Chondrocyte (in vitro differentiated cells): ENCODE measurements around the gene PANX1. TPM values are rescaled to one million over a fixed set of nuclear protein-coding genes. Genes with fewer than 3 reads are reported as not detected.

ENCODE experiments used
- DNase-seq: peaks from one replicate; pipeline ENCODE4 v3.0.0; 2021; ENCODE audit warnings: mixed read lengths, low spot score
- H3K27ac Mint-ChIP-seq: one replicate; pipeline ENCODE4 v1.8.0; 2021; ENCODE audit warnings: mild to moderate bottlenecking, moderate library complexity, mixed read lengths; ENCODE audit not compliant: unreplicated experiment
- H3K27me3 Mint-ChIP-seq: 2 replicates; pipeline ENCODE4 v1.8.0; 2021; ENCODE audit warnings: low read depth, mixed read lengths
- H3K36me3 Mint-ChIP-seq: 2 replicates; pipeline ENCODE4 v1.8.0; 2021; ENCODE audit warnings: low read depth, mixed read lengths
- H3K4me1 Mint-ChIP-seq: 2 replicates; pipeline ENCODE4 v1.8.0; 2021; ENCODE audit warnings: low read depth, mild to moderate bottlenecking, mixed read lengths
- H3K4me3 Mint-ChIP-seq: one replicate; pipeline ENCODE4 v1.8.0; 2021; ENCODE audit warnings: mild to moderate bottlenecking, moderate library complexity, mixed read lengths; ENCODE audit not compliant: unreplicated experiment
- H3K9me3 Mint-ChIP-seq: 2 replicates; pipeline ENCODE4 v1.8.0; 2021; ENCODE audit warnings: low read depth, mixed read lengths
- total RNA-seq: library from RNA; stranded (reverse); gene quantifications from 3 replicates; pipeline ENCODE4 v1.2.1, GENCODE V29; 2021
- TF ChIP-seq, protein P1 (sequence below): fragments of 200-600 bp; sonication (generic); IDR thresholded peaks from 2 replicates; pipeline ENCODE4 v1.5.0; 2021; ENCODE audit warnings: antibody characterized with exemption, mild to moderate bottlenecking, moderate library complexity

PANX1 gene
- total RNA-seq, 1 donor from 2014 or later = 35.7 TPM

DNA sequence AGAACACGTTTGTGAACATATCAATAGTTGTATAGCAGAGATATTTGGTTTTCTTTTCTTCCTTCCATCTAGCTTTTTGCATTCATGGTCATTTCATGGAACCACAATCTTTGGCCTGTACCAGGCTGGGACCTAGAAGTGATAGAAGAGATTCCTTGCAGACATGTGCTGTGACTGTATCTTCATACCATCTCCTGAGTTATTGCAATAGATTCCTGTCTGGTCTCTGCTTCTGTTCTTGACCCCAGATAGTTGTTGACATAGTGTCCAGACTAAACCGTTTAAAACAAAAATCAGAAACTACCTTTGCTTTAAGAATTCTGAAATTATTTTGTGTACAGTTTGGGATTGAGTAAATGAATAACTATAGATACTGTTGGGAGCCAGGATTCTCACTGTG, 16.8 kb downstream of the PANX1 start:
- Mint-ChIP-seq H3K4me1 (peaks cover 67% of the 10 kb centered on the region), H3K27ac (no peak overlapping the region), H3K27me3 (no peaks in the 10 kb centered on the region)

GRCh38 chr11:94145916-94146315, 17.3 kb downstream of the PANX1 start:
- H3K36me3 Mint-ChIP-seq = peaks cover 4% of the 10 kb centered on the region
- H3K9me3 Mint-ChIP-seq = no peaks in the 10 kb centered on the region
- DNase-seq = no peak
- TF ChIP-seq, protein P1, sequence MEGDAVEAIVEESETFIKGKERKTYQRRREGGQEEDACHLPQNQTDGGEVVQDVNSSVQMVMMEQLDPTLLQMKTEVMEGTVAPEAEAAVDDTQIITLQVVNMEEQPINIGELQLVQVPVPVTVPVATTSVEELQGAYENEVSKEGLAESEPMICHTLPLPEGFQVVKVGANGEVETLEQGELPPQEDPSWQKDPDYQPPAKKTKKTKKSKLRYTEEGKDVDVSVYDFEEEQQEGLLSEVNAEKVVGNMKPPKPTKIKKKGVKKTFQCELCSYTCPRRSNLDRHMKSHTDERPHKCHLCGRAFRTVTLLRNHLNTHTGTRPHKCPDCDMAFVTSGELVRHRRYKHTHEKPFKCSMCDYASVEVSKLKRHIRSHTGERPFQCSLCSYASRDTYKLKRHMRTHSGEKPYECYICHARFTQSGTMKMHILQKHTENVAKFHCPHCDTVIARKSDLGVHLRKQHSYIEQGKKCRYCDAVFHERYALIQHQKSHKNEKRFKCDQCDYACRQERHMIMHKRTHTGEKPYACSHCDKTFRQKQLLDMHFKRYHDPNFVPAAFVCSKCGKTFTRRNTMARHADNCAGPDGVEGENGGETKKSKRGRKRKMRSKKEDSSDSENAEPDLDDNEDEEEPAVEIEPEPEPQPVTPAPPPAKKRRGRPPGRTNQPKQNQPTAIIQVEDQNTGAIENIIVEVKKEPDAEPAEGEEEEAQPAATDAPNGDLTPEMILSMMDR = no peak
- no peak overlapping the region for H3K4me3 Mint-ChIP-seq
- peak overlapping the region; percentile 58 for H3K27ac Mint-ChIP-seq
- H3K27me3 Mint-ChIP-seq = no peaks in the 10 kb centered on the region
- peaks cover 71% of the 10 kb centered on the region for H3K4me1 Mint-ChIP-seq

More for the DNA sequence above, 16.8 kb downstream of the PANX1 start:
- TF ChIP-seq, protein P1 = no peak
- H3K9me3 Mint-ChIP-seq = no peaks in the 10 kb centered on the region
- peaks cover 4% of the 10 kb centered on the region for H3K36me3 Mint-ChIP-seq
- no peak overlapping the region for H3K4me3 Mint-ChIP-seq
- DNase-seq = no peak

GRCh38 chr11:94147433-94147845, 18.8 kb downstream of the PANX1 start:
- H3K27me3 Mint-ChIP-seq = no peaks in the 10 kb centered on the region
- no peak overlapping the region for H3K4me3 Mint-ChIP-seq
- H3K36me3 Mint-ChIP-seq = peaks cover 4% of the 10 kb centered on the region
- TF ChIP-seq, protein P1 = no peak
- no peaks in the 10 kb centered on the region for H3K9me3 Mint-ChIP-seq
- H3K27ac Mint-ChIP-seq = no peak overlapping the region
- no peak for DNase-seq
- peaks cover 81% of the 10 kb centered on the region for H3K4me1 Mint-ChIP-seq

DNA sequence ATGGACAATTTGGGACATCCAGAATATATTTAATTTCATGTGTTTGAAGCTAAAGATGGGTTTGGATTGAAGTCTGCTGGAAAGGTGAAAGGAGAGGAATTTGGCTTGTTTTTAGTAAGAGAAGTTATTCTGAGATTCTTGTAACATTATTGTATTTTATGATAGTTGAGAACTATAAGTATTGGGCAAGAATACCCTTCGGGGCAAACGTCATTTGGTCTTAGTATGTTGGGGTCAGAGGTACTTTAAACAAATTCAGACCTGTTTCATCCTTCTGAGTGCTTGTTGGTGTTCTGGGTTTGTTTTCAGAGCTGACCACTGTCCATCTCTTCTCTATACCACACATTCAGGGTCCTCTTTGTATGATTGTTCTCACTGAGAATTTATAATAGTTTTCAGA, 19.5 kb downstream of the PANX1 start:
- no peaks in the 10 kb centered on the region for H3K27me3 Mint-ChIP-seq
- H3K9me3 Mint-ChIP-seq = no peaks in the 10 kb centered on the region
- H3K36me3 Mint-ChIP-seq = peaks cover 4% of the 10 kb centered on the region
- H3K4me1 Mint-ChIP-seq = peaks cover 84% of the 10 kb centered on the region
- TF ChIP-seq, protein P1 = no peak
- DNase-seq = no peak
- H3K4me3 Mint-ChIP-seq = no peak overlapping the region
- H3K27ac Mint-ChIP-seq = no peak overlapping the region

- peaks cover 4% of the 10 kb centered on the region for H3K36me3 Mint-ChIP-seq
- no peaks in the 10 kb centered on the region for H3K9me3 Mint-ChIP-seq
- H3K4me1 Mint-ChIP-seq = peaks cover 75% of the 10 kb centered on the region
- peak overlapping the region; percentile 32 for H3K27ac Mint-ChIP-seq
- TF ChIP-seq, protein P1 = no peak
- no peak overlapping the region for H3K4me3 Mint-ChIP-seq
- no peaks in the 10 kb centered on the region for H3K27me3 Mint-ChIP-seq
- no peak for DNase-seq
Measured at GRCh38 chr11:94149431-94150017, 20.9 kb downstream of the PANX1 start.
